NB4 (cell line): ENCODE data around the gene PDLIM7.

Experiments
- DNase-seq: peaks from one replicate; pipeline ENCODE4 v3.0.0; 2010; ENCODE audit warnings: low read depth
- H3K4me3 ChIP-seq: one replicate; pipeline ENCODE4 v1.5.1; 2011; ENCODE audit warnings: mild to moderate bottlenecking, low read depth, low read length, moderate library complexity
- CTCF ChIP-seq: IDR thresholded peaks from one replicate; pipeline ENCODE4 v1.5.1; 2012; ENCODE audit warnings: low read depth, low read length
- MAX ChIP-seq: IDR thresholded peaks from 2 replicates; pipeline ENCODE4 v1.6.1; 2011; ENCODE audit warnings: low read depth, low read length
- MYC ChIP-seq: IDR thresholded peaks from 2 replicates; pipeline ENCODE4 v1.6.1; 2011; ENCODE audit warnings: low read depth, low read length
- POLR2A ChIP-seq: IDR thresholded peaks from 2 replicates; pipeline ENCODE4 v1.6.1; 2011; ENCODE audit warnings: mild to moderate bottlenecking; ENCODE audit not compliant: insufficient read length; ENCODE audit errors: extremely low read depth

PDLIM7 gene

DNA sequence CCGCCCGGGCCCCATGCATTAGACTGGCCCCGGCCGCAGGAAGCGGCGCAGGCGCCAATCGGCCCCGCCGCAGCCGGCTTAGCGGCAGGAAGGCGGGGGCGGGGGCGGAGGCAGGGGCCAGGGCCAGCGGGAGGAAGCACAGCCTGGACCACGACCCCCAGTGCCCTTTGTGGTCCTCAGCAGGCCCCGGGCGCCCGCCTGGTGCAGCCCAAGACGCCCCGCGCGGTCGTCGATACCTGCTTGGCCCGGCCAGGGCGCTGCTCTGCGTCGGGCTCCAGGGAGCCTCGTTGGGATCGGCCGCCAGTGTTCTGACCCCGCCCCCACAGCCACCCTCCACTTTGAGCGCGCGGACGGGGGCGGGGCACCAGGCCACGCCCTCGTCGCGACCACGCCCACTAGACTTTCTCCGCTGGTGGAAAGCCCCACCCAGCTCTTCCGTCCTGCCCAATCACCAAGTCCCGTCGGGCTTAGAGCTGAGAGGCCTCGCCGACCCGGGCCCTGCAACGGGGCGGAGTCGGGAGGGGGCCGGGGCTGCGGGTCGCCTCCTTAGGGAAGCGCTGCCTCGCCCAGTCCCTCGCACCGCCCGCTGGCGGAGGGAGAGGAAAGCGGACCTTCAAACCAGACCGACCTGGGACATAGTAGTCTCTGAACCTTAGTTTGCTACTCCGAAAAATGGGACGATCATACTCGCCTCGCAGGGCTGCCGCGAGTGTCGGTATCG is at the start of gene PDLIM7:
Gene PDLIM7, minus strand, starts transcription at position 313 of the 721 bp plus-strand sequence. CDS start 1,092 bp downstream, outside the sequence.
- peak; percentile 98 for DNase-seq
- peak; percentile 72 for TF ChIP-seq MYC
- peak; percentile 63 for TF ChIP-seq MAX
- no peak for TF ChIP-seq CTCF
- peak; percentile 71 for TF ChIP-seq POLR2A
- H3K4me3 ChIP-seq, result peak within 1 kb of the TSS; percentile 58

GRCh38 chr5:177546258-177546741 is 48.9 kb upstream of the PDLIM7 start:
- peak; percentile 79 for DNase-seq
- no peak overlapping the region for H3K4me3 ChIP-seq
- TF ChIP-seq MAX, result no peak
- TF ChIP-seq CTCF, result no peak
- no peak for TF ChIP-seq MYC
- no peak for TF ChIP-seq POLR2A

- peak; percentile 86 for DNase-seq
- H3K4me3 ChIP-seq, result no peak overlapping the region
- TF ChIP-seq MYC (no peak), MAX (no peak), CTCF (no peak), POLR2A (no peak)
These were observed 48.3 kb upstream of the PDLIM7 start for GRCh38 chr5:177545487-177546257.

DNA sequence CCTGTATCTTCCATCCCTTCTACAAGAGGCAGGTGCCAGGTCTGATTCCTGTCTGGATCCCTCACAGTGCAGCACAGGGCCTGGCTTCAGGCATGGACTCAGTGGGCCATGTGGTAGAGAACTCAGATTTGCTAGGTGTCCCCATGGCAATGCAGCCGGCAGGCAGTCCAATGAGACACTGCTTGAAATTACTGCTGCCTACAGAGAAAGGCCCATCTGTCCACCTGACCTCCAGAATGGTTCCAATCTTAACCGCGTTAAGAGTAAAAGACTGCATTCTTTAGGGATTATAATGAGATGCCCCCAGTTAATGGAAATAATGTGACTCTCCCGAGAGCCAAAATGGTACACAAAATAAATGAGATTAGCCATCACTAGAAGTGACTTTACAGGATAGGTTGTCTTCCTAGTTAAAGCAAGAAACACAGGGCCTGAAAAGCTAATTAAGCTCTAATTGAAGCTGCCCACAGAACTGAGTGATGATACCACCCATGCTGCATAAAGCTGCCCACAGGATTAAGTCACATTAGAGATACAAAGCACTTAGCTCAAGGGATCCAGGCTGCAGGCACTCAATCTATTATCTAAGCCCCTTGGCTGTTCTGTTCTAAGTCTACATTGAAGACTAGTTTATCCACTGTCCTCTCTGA is 45.5 kb upstream of the PDLIM7 start:
- no peak for DNase-seq
- TF ChIP-seq CTCF (no peak), POLR2A (no peak), MYC (no peak), MAX (no peak)
- no peak overlapping the region for H3K4me3 ChIP-seq

DNA sequence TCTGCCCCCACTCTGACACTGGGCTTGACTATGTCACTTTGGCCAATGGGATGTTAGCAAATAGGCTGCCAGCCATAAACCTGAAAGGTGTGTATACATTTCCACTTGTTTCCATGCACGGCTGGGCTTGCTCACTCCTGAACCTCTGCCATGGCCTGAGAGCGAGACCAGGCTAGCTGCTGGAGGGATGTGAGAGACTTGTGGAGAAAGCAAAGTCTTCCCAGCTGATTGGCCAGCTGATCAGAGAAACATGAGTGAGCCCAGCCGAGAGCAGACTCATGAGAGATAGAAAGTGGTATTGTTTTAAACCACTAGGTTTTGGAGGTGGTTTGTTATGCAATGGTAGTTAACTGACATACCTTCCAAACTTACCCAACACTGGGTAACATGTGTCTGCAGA is 43.0 kb upstream of the PDLIM7 start:
- TF ChIP-seq MAX, result no peak
- no peak for TF ChIP-seq CTCF
- TF ChIP-seq POLR2A, result no peak
- no peak for TF ChIP-seq MYC
- no peak overlapping the region for H3K4me3 ChIP-seq
- peak; percentile 55 for DNase-seq
